CD8-positive, alpha-beta memory T cell (primary cell): ENCODE measurements around the gene ZDHHC11. TPM values are rescaled to one million over a fixed set of nuclear protein-coding genes. Genes with fewer than 3 reads are reported as not detected.

Experiments
- polyA plus RNA-seq: library from polyadenylated mRNA; unstranded; fragments of 300-500 nt; fragmentation: Illumina TruSeq; gene quantifications from one replicate; pipeline ENCODE4 v1.2.3, GENCODE V29; 2021
- total RNA-seq, 2 experiments: library from RNA; stranded (reverse); gene quantifications; one replicate each; pipeline ENCODE4 v1.2.3, GENCODE V29; 2021

ZDHHC11 gene
- total and polyA plus RNA-seq, 3 experiments from 2014 or later = 4.5 to 7.2 TPM; not detected in 1

Other genes with a start within 250 kb of the ZDHHC11 start
- 10 to 100 TPM; 20.0 to 21.0 TPM for gene CEP72, start 238.6 kb downstream of the ZDHHC11 start, total RNA-seq
- gene CEP72, start 238.6 kb downstream of the ZDHHC11 start, polyA plus RNA-seq = 4.2 TPM
- gene TPPP, start 157.6 kb downstream of the ZDHHC11 start, total RNA-seq = under 1 TPM; 0.37 to 0.38 TPM
- 0.79 TPM for gene TPPP, start 157.6 kb downstream of the ZDHHC11 start, polyA plus RNA-seq
- under 1 TPM; 0.40 to 0.55 TPM for gene ZDHHC11B, start 66.3 kb downstream of the ZDHHC11 start, total RNA-seq
- gene ZDHHC11B, start 66.3 kb downstream of the ZDHHC11 start, polyA plus RNA-seq = not detected
- 10 to 100 TPM; 52.6 to 53.8 TPM for gene BRD9, start 41.8 kb upstream of the ZDHHC11 start, total RNA-seq
- 18.9 TPM for gene BRD9, start 41.8 kb upstream of the ZDHHC11 start, polyA plus RNA-seq
- 10 to 100 TPM; 37.5 to 40.7 TPM for gene TRIP13, start 41.9 kb upstream of the ZDHHC11 start, total RNA-seq
- 0.12 TPM for gene TRIP13, start 41.9 kb upstream of the ZDHHC11 start, polyA plus RNA-seq
- under 1 TPM; 0.20 to 0.48 TPM for gene NKD2, start 157.8 kb upstream of the ZDHHC11 start, total RNA-seq
- not detected for gene NKD2, start 157.8 kb upstream of the ZDHHC11 start, polyA plus RNA-seq